ENCODE results near the gene ABHD5.

The ABHD5 gene

DNA sequence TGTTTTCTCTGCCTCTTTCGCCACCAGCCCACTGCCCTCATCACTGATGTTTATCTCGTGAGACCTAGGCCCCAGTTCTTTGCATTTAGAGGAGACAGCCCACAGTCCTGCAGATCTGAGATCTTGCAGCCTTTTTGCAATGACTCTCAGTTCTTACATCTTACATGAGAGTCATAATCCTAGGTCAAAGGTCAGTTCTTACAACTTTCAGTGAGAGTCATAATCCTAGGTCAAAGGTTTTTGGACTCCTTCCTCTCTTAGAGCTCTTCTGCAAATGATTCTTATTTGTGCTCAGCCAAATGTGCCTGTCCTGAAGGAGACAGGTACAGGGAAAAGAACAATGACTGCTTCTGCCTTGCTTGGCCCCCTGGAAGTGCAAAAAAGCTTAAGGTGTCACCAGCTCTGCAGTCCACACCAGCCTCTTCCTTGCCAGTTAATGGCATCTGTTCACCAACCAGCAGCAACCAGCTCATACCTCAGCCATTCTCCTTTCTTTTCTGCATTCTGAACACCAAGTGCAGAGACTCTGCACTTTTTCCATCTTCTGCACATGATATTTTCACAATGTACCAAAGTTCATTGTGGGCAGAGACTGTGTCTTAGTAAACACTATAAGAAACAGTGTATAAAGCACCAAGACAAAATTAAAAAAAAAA lies 67.1 kb downstream of the ABHD5 start:
- H3K4me3 ChIP-seq (ENCODE audit: low read length), result no peak overlapping the region
- no peak for DNase-seq (ENCODE audit: low read depth)
- no peak for TF ChIP-seq CTCF (conservative IDR thresholded peaks at IDR 0.05; ENCODE audit: low read length)

DNA sequence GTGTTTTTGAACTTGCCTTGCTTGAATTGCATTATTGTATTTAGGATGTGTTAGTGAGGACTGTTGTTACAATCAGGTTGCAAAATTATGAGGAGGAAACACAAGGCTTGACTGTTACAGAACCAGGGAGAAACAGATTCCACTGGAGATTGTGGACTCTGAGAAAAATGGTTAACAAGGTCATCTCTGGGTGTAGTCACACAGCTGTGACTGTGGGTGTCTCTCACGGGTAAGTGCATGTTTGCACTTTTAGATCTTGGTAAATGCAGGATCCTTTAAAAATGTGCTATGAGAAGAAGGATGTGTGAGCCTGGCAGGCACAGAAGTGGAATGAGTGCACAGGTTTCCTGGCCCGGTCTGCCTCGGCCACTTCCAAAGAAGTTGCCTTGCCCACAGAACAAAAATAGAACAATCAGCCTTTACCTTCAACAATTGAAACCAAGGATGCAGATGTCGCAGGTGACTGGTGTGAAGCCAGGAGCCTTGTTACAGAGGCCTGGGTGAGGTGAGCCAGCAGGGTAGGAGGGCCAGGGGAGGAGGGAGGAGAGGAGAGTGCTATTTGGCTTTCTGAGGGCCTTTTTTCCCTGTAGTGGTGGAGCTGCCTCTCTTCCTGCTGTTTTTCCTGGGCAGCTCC lies 68.0 kb downstream of the ABHD5 start:
- TF ChIP-seq CTCF (conservative IDR thresholded peaks at IDR 0.05; ENCODE audit: low read length), result peak; percentile 13
- DNase-seq (ENCODE audit: low read depth), result no peak
- H3K4me3 ChIP-seq (ENCODE audit: low read length), result no peak overlapping the region

DNA sequence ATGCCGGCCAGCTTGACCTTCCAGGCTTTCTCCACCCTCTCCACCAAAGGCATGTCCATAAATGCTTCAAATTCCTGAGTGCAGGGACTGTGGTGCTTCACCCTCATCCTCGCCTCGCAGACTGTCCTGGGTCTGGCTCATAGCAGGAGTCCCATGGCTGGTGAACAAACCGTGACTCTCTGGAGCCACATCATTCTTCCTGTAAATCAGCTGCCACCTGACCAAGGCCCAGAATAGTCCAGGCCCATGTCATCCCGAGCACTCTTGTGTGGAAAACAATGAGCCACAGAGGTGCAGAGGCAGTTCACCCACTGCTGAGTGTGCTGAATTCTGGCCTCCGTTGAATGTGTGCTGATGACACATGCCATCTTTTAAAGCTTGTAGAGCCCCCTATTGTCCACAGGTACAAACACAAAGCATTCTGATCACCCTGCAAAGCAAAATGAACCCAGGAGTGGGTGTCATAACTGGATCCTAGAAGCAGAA lies 68.6 kb downstream of the ABHD5 start:
- H3K4me3 ChIP-seq (ENCODE audit: low read length), result no peak overlapping the region
- peak; percentile 87 for DNase-seq (ENCODE audit: low read depth)

DNA sequence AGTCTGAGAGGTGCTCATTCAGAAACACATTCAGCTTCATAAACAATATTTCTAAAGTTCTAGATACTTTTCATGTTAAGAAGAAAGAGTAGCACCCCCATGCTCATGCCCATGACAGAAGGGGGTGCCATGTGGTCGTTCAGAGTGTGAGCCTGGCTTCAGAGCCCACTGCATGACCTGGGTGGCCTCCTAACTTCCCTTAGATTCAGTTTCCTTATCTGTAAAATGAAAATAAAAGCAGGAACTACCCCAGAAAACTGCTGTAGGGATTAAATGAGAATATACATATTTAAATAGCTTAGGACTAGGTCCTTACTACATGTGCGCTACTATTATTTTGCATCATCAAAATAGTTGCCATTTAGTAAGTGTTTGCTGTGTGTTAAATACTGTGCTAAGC lies 69.2 kb downstream of the ABHD5 start:
- TF ChIP-seq CTCF (conservative IDR thresholded peaks at IDR 0.05; ENCODE audit: low read length), result no peak

More for the DNA sequence above, 68.6 kb downstream of the ABHD5 start:
- peak; percentile 41 for TF ChIP-seq CTCF (conservative IDR thresholded peaks at IDR 0.05; ENCODE audit: low read length)

DNA sequence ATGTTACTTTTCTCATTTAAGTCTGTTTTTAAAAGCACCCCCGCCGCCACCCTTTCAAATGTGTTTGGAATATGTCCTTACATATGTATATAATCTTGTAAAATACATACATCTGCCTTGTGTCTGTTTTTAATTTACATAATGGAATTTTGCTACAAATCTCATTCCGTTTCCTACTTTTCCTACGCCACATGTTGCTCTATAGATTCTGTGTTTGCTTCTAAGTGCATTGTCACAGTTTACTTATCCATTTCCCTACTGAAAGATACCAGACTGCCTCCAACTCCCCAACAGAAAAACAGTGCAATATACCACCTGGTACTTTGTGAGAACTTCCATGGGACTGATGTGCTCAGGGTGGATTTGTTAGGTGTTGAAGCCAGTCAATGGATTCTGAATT lies 70.2 kb downstream of the ABHD5 start:
- no peak for DNase-seq (ENCODE audit: low read depth)
- H3K4me3 ChIP-seq (ENCODE audit: low read length), result no peak overlapping the region

More for the DNA sequence above, 69.2 kb downstream of the ABHD5 start:
- DNase-seq (ENCODE audit: low read depth), result no peak
- no peak overlapping the region for H3K4me3 ChIP-seq (ENCODE audit: low read length)

GRCh38 chr3:43762451-43762850 lies 71.7 kb downstream of the ABHD5 start:
- TF ChIP-seq CTCF (conservative IDR thresholded peaks at IDR 0.05; ENCODE audit: low read length), result no peak
- no peak overlapping the region for H3K4me3 ChIP-seq (ENCODE audit: low read length)

More for the DNA sequence above, 70.2 kb downstream of the ABHD5 start:
- TF ChIP-seq CTCF (conservative IDR thresholded peaks at IDR 0.05; ENCODE audit: low read length), result no peak

DNA sequence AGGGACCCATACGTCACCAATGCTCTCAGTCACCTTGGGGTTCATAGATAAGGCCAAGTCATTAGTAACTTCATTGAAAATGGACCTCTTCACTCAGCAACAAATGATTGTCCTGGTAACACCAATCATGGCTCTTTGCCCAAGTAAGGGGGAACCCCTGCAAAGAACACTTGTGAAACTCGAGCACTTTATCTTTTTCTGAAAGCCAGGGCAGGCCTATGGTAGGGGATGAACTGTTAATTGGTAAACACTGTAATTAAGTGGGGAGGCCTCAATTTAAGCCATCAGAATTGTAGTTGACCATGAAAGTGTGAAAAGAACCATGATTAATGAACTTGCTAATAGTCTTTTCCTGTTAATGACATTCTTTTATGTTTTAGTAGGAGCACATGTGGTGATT lies 73.3 kb downstream of the ABHD5 start:
- no peak for DNase-seq (ENCODE audit: low read depth)
- H3K4me3 ChIP-seq (ENCODE audit: low read length), result no peak overlapping the region
- TF ChIP-seq CTCF (conservative IDR thresholded peaks at IDR 0.05; ENCODE audit: low read length), result no peak

More at GRCh38 chr3:43762451-43762850, 71.7 kb downstream of the ABHD5 start:
- no peak for DNase-seq (ENCODE audit: low read depth)

Data from AG10803 (cell line).